Endothelial cell of umbilical vein (primary cell): ENCODE results near the gene ADGRG1. TPM values are rescaled to one million over a fixed set of nuclear protein-coding genes. Genes with fewer than 3 reads are reported as not detected.

Source experiments
- BruUV-seq: library from RNA; stranded (reverse); fragments of 400-500 nt; replicated peaks from 2 replicates; lab custom pipeline; 2021; lab: Mats Ljungman, UMichigan
- CTCF ChIA-PET: fragments of 300-600, 350-600 bp; sonication (Branson Sonifier 250); formaldehyde crosslinking; loops from one replicate; lab custom pipeline; 2021; ENCODE audit warnings: antibody characterized with exemption, inconsistent platforms; lab: Charles Lee
- POLR2A ChIA-PET: fragments of 300-600, 350-600 bp; sonication (Branson Sonifier 250); formaldehyde crosslinking; loops from one replicate; lab custom pipeline; 2021; ENCODE audit warnings: antibody characterized with exemption, inconsistent platforms; lab: Charles Lee
- DNase-seq: peaks from one replicate; pipeline ENCODE4 v3.0.0-alpha.2; 2011; ENCODE audit warnings: low read depth, low spot score
- FAIRE-seq: peaks from 2 replicates; lab custom pipeline; 2011; peaks lifted over from hg19 to GRCh38; lab: Jason Lieb, UNC
- H2AFZ ChIP-seq: 2 replicates; pipeline ENCODE4 v1.6.0; 2012; ENCODE audit warnings: low read depth, low read length, control low read depth, inconsistent platforms
- H3K27ac ChIP-seq: 2 replicates; pipeline ENCODE4 v1.5.1; 2011; ENCODE audit warnings: low read depth, mild to moderate bottlenecking, control low read depth, low read length, moderate library complexity; ENCODE audit not compliant: insufficient read depth
- H3K27me3 ChIP-seq, 2 experiments: 2 replicates each; pipeline versions ENCODE4 v1.6.0 to v1.6.1; 2011; ENCODE audit warnings: low read length in 2 of 2, mixed read lengths in 1 of 2; ENCODE audit not compliant: control insufficient read depth in 2 of 2, insufficient read depth in 2 of 2
- H3K36me3 ChIP-seq, 2 experiments: 2 replicates in 1 of 2; 3 replicates in 1 of 2; pipeline ENCODE4 v1.5.1; 2011; ENCODE audit warnings: low read length in 2 of 2, mild to moderate bottlenecking in 1 of 2, moderate library complexity in 1 of 2; ENCODE audit not compliant: control insufficient read depth in 2 of 2, insufficient read depth in 2 of 2; ENCODE audit errors: extremely low read depth in 1 of 2
- H3K4me1 ChIP-seq: 3 replicates; pipeline ENCODE4 v1.5.1; 2011; ENCODE audit warnings: mild to moderate bottlenecking, low read length; ENCODE audit not compliant: control insufficient read depth, insufficient read depth; ENCODE audit errors: extremely low read depth
- H3K4me2 ChIP-seq: 2 replicates; pipeline ENCODE4 v1.6.1; 2011; ENCODE audit warnings: low read length, control low read depth, mixed read lengths; ENCODE audit not compliant: insufficient read depth
- H3K4me3 ChIP-seq, 3 experiments: fragments of 200-600 bp in 1 of 3; sonication (generic), shearing (Covaris generic) in 1 of 3; replicated peaks in 1 of 3; 2 replicates each; pipeline ENCODE4 v1.5.1; 2011 to 2016; ENCODE audit warnings: control low read depth in 3 of 3, low read length in 3 of 3, mild to moderate bottlenecking in 2 of 3, inconsistent platforms in 1 of 3, low read depth in 1 of 3, moderate library complexity in 1 of 3; ENCODE audit not compliant: insufficient read depth in 1 of 3
- H3K79me2 ChIP-seq: 2 replicates; pipeline ENCODE4 v1.6.0; 2012; ENCODE audit warnings: low read length, inconsistent platforms; ENCODE audit not compliant: control insufficient read depth, insufficient read depth
- H3K9ac ChIP-seq: replicated peaks from 2 replicates; pipeline ENCODE3; 2011; ENCODE audit warnings: low read length, control low read depth; ENCODE audit not compliant: insufficient read depth; ENCODE audit errors: extremely low read depth
- H3K9me1 ChIP-seq: replicated peaks from 3 replicates; pipeline ENCODE4 v1.6.0; 2011; ENCODE audit warnings: mild to moderate bottlenecking, low read length; ENCODE audit not compliant: control insufficient read depth, insufficient read depth; ENCODE audit errors: extremely low read depth
- H3K9me3 ChIP-seq: replicated peaks from 2 replicates; pipeline ENCODE4 v1.5.1; 2012; ENCODE audit warnings: low read length, inconsistent platforms; ENCODE audit not compliant: control insufficient read depth, insufficient read depth
- H4K20me1 ChIP-seq: replicated peaks from 2 replicates; pipeline ENCODE3; 2011; ENCODE audit warnings: mild to moderate bottlenecking, low read length; ENCODE audit not compliant: control insufficient read depth, insufficient read depth; ENCODE audit errors: extremely low read depth
- CTCF ChIP-seq, 2 donors: IDR thresholded peaks; 1 replicate in 1 of 2; 2 replicates in 1 of 2; pipeline ENCODE4 v1.5.1; 2011; ENCODE audit warnings: low read length in 2 of 2, mild to moderate bottlenecking in 2 of 2, moderate library complexity in 2 of 2, control low read depth in 1 of 2, inconsistent platforms in 1 of 2, low read depth in 1 of 2; ENCODE audit not compliant: insufficient read depth in 1 of 2; ENCODE audit errors: extremely low read depth in 1 of 2
- EZH2 ChIP-seq: IDR thresholded peaks from 2 replicates; pipeline ENCODE4 v1.6.1; 2012; ENCODE audit warnings: borderline replicate concordance, low read depth, mild to moderate bottlenecking, moderate library complexity, low read length, inconsistent platforms; ENCODE audit not compliant: severe bottlenecking
- FOS ChIP-seq: IDR thresholded peaks from 2 replicates; pipeline ENCODE4 v1.6.1; 2011; ENCODE audit warnings: mild to moderate bottlenecking, low read length, moderate library complexity, borderline replicate concordance; ENCODE audit not compliant: insufficient read depth
- GATA2 ChIP-seq: IDR thresholded peaks from 2 replicates; pipeline ENCODE4 v1.7.0; 2011; ENCODE audit warnings: low read depth, mild to moderate bottlenecking, moderate library complexity, mixed read lengths, low read length; ENCODE audit not compliant: insufficient read length, insufficient read depth
- JUN ChIP-seq: IDR thresholded peaks from 2 replicates; pipeline ENCODE4 v1.6.1; 2011; ENCODE audit warnings: borderline replicate concordance, low read depth; ENCODE audit not compliant: insufficient read length, insufficient read depth
- MAX ChIP-seq: IDR thresholded peaks from 2 replicates; pipeline ENCODE4 v1.6.1; 2011; ENCODE audit not compliant: insufficient read depth, insufficient read length
- MYC ChIP-seq: IDR thresholded peaks from one replicate; pipeline ENCODE4 v1.6.1; 2011; ENCODE audit warnings: mild to moderate bottlenecking, low read depth, low read length
- POLR2A ChIP-seq: IDR thresholded peaks from 2 replicates; pipeline ENCODE4 v1.6.1; 2012; ENCODE audit warnings: low read depth, mild to moderate bottlenecking, control low read depth, low read length
- POLR2AphosphoS5 ChIP-seq: IDR thresholded peaks from 2 replicates; pipeline ENCODE4 v1.6.1; 2012; ENCODE audit warnings: low read depth, mild to moderate bottlenecking, control low read depth, low read length, moderate library complexity; ENCODE audit not compliant: insufficient read depth
- dilution Hi-C: fragments of 300-500 bp; cut with MboI; formaldehyde crosslinking; loops from one replicate; pipeline ENCODE4 v1.15.0; 2019; ENCODE audit warnings: low sequenced_read_pairs; ENCODE audit not compliant: extremely low pct_ligation_motif_present
- intact Hi-C: fragments of 100-400 bp; cut with micrococcal nuclease; formaldehyde crosslinking; loops from one replicate; pipeline ENCODE4 v1.10.0; 2022
- polyA plus RNA-seq, 4 experiments: library from polyadenylated mRNA; depleted of rRNA in 3 of 4; stranded (reverse) in 3 of 4; unstranded in 1 of 4; fragments of >200 nt; gene quantifications; 2 replicates each; pipeline versions ENCODE4 v1.2.1 to v1.2.3, GENCODE V29; 2011 to 2012; ENCODE audit warnings: missing spikeins in 1 of 4
- total RNA-seq: library from RNA; stranded (reverse); gene quantifications from 2 replicates; pipeline ENCODE4 v1.2.3, GENCODE V29; 2021

ADGRG1 gene
- total and polyA plus RNA-seq, 2 donors (not counting 3 experiments of a cell fraction or from before 2014, with no cell fraction given), result 45.6 to 92.5 TPM

- DNase-seq (no peak), FAIRE-seq (peak; percentile 50)
- H2AFZ ChIP-seq, result no peak overlapping the region
- ChIA-PET POLR2A (interaction anchor here (0.6 kb wide), 1 partner anchor 31 kb away, joined by 5 read pairs; no protein-coding TSS in a partner anchor), CTCF (interaction anchor here (1.2 kb wide), 1 partner anchor 102 kb away, joined by 3 read pairs; no protein-coding TSS in a partner anchor)
- no peaks in the 10 kb centered on the region for H3K36me3 ChIP-seq
- H3K9ac ChIP-seq, result no peak overlapping the region
- H3K79me2 ChIP-seq, result no peaks in the 10 kb centered on the region
- peaks cover 6 to 10% of the 10 kb centered on the region in 2 experiments for H3K27me3 ChIP-seq
- H3K9me1 ChIP-seq, result no peaks in the 10 kb centered on the region
- no peak for TF ChIP-seq JUN
- TF ChIP-seq EZH2, result no peak
- no peak for TF ChIP-seq GATA2
- no peak for TF ChIP-seq CTCF (IDR thresholded peaks at IDR 0.05; ENCODE audit: extremely low read depth in 1 of 2, insufficient read depth in 1 of 2, low read depth in 1 of 2, low read length in 2 of 2)
- no peak for TF ChIP-seq FOS
- TF ChIP-seq POLR2AphosphoS5, result no peak
- no peak for TF ChIP-seq MAX
- no peak for TF ChIP-seq MYC
- no peak for TF ChIP-seq POLR2A
- no peaks in the 10 kb centered on the region for H4K20me1 ChIP-seq
- H3K4me1 ChIP-seq, result peaks cover 7% of the 10 kb centered on the region
- no peak overlapping the region for H3K27ac ChIP-seq
- dilution Hi-C loops (no loop called here), intact Hi-C loops (no loop called here)
- H3K4me2 ChIP-seq, result no peak overlapping the region
- no TSS peak for BruUV-seq
- no peak overlapping the region for H3K4me3 ChIP-seq
- no peaks in the 10 kb centered on the region for H3K9me3 ChIP-seq
Measured at GRCh38 chr16:57677622-57678369, 49.4 kb downstream of the ADGRG1 start.
